Ectodermal cell (in vitro differentiated cells): Measurements from ENCODE around the gene LRP1B.

ENCODE experiments used
- H3K27ac ChIP-seq: 2 replicates; pipeline ENCODE4 v1.7.0; 2013; ENCODE audit warnings: mild to moderate bottlenecking, low read depth, low read length; ENCODE audit not compliant: insufficient read depth, poor library complexity, severe bottlenecking
- H3K27me3 ChIP-seq: 2 replicates; pipeline ENCODE4 v1.7.0; 2013; ENCODE audit warnings: mild to moderate bottlenecking, low read length; ENCODE audit not compliant: insufficient read depth, control insufficient read depth, poor library complexity, severe bottlenecking
- H3K36me3 ChIP-seq: one replicate; pipeline ENCODE4 v1.7.0; 2013; ENCODE audit warnings: low read length; ENCODE audit not compliant: control insufficient read depth, insufficient read depth
- H3K4me1 ChIP-seq: one replicate; pipeline ENCODE4 v1.7.0; 2013; ENCODE audit warnings: low read length; ENCODE audit not compliant: control insufficient read depth, insufficient read depth
- H3K4me3 ChIP-seq: 2 replicates; pipeline ENCODE4 v1.7.0; 2013; ENCODE audit warnings: low read depth, low read length, control low read depth; ENCODE audit not compliant: insufficient read depth
- H3K9me3 ChIP-seq: 2 replicates; pipeline ENCODE4 v1.7.0; 2013; ENCODE audit warnings: mild to moderate bottlenecking, low read length, moderate library complexity; ENCODE audit not compliant: control insufficient read depth
- WGBS, 2 experiments: methylation state at CpG; one replicate each; pipeline ENCODE4 v1.1.7; 2013; ENCODE audit warnings: missing lambda C conversion rate in 2 of 2; 5-methylcytosine and 5-hydroxymethylcytosine counted together

Gene LRP1B

DNA sequence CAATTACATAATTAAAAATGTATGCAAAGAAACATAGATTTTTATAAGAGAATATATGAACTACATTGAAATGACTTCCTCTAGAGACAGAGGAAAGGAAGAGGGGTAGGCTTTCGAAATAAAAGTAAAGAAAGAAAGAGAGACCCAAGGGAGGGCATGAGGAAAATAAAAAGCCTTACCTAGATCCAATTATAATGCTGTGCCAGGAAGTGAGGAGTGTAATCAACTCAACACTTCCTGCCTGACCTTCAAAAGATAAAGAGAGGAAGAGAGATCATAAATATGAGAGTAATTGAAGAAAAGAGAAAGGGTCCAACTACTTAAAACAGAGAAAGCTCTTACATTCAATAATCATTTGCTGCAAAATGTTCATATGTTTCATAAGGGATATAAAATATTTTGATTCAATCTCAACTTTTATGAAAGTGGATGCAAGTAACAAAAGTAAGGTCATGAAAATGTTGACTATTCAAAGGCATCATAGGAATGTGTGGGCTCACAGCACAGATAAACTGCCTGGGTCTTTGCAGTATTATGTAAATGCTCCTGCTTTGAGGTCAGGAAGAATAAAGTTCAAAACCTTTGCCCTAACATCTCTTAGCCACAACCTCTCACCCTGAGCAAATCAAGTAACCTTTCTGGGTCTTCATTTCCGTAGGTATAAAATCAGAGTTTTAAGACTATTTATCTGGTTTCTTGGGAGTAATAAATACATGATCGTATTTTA, 1237.7 kb downstream of the LRP1B start:
- Histone ChIP-seq H3K27ac (no peak overlapping the region), H3K27me3 (no peaks in the 10 kb centered on the region), H3K4me3 (no peak overlapping the region), H3K4me1 (no peaks in the 10 kb centered on the region), H3K36me3 (no peaks in the 10 kb centered on the region), H3K9me3 (no peaks in the 10 kb centered on the region)
- 87 to 100% methylated on average over 1 of the region's 3 CpGs for WGBS, 2 experiments

DNA sequence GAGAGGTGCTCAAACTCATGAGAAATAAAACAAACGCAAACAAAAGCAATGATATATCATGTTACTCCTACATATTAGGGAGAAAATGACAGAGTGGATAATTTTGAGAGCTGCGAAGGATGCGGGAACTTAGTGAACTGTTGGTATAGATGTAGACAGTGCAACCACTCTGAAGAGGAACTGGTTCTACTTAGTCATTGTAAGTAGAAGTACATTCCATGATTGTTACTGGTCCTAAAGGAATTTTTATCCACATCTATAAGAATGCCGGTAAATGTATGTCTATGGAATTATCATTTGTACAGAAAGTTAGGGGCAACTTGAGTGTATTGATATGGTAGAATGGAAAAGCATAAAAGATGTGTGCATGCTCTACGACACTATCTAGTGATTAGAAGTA, 1238.4 kb downstream of the LRP1B start:
- H3K4me1 ChIP-seq = no peaks in the 10 kb centered on the region
- WGBS, 2 experiments = 97 to 98% methylated on average over 4 of the region's 5 CpGs
- no peaks in the 10 kb centered on the region for H3K27me3 ChIP-seq
- H3K36me3 ChIP-seq = no peaks in the 10 kb centered on the region
- H3K9me3 ChIP-seq = no peaks in the 10 kb centered on the region
- no peak overlapping the region for H3K27ac ChIP-seq
- no peak overlapping the region for H3K4me3 ChIP-seq

DNA sequence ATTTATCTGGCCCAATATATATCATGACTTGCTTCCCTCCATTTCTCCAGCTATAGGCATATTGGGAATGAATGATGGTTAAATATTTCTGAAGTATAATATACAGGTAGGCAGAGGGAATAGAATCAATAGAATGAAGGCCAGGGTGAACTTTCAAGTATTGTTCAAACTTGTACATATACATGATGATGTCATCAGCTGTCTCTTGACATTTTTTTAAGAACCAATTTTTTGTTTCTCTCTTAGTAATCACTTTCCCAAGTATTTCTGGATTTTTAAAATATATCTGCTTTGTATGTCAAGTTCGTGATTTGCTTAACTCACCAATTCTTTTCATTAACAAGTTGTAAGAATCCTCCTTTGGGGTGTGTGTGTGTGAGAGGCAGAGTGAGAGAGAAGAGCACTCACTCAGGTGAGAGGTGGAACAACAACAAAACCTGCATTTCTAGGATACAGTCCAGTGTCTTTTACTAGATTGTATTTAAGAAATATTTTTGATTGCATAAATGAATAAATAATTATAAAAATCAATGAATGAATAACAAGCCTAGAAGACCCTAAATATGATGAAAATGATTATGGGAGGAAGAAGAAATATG, 1239.1 kb downstream of the LRP1B start:
- Histone ChIP-seq H3K36me3 (no peaks in the 10 kb centered on the region), H3K4me1 (no peaks in the 10 kb centered on the region), H3K27me3 (no peaks in the 10 kb centered on the region), H3K9me3 (no peaks in the 10 kb centered on the region), H3K4me3 (no peak overlapping the region), H3K27ac (no peak overlapping the region)
- WGBS, 2 experiments = 83% methylated on average over 1 of the region's 1 CpG; no CpG with 5 or more reads in 1 of the 2 experiments

DNA sequence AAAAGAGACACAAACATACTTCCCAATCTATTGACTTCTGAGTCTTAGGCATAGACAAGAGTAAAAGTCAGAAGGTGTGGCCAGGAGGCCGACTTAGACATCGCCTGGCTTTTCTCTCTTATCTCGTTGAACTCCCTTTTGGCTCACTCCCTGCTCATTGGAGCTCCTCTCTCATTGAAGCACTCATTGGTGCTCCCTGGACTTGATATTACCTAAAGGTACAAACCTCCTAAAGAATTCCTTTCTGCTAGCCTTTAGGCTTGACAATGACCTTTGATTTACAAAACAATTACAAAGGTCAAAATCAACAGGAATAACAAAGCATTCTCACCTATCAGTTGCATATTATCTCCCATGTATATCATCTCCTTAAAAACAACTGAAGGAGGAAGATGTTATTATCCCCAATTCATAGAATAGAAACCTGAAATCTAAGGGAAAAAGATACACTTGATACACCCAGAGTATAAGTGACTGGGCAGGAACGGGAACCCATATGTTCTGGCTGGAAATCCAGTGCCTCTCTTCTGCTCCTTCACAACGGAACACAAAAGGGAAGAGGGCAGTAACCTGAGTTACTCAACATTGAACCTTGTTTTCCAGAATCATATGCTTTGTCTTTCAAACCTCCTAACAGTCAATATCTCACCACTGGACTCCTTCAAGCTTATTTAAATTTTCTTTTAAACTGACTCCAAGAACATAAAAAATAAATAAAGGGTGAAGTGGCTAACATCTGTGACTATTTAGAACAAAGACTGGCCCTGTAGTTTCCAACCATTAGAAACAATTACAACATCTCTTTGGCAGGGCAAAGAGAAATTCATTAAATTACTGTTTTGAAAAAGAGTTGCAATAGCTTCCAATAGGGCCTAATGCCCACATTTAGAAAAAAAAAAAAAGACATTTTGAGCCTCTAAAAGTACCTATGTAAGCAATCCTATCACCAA, 1247.9 kb downstream of the LRP1B start:
- Histone ChIP-seq H3K27ac (no peak overlapping the region), H3K27me3 (no peaks in the 10 kb centered on the region), H3K4me1 (no peaks in the 10 kb centered on the region), H3K36me3 (no peaks in the 10 kb centered on the region), H3K4me3 (no peak overlapping the region), H3K9me3 (no peaks in the 10 kb centered on the region)
- 88 to 91% methylated on average over 5 of the region's 5 CpGs for WGBS, 2 experiments

DNA sequence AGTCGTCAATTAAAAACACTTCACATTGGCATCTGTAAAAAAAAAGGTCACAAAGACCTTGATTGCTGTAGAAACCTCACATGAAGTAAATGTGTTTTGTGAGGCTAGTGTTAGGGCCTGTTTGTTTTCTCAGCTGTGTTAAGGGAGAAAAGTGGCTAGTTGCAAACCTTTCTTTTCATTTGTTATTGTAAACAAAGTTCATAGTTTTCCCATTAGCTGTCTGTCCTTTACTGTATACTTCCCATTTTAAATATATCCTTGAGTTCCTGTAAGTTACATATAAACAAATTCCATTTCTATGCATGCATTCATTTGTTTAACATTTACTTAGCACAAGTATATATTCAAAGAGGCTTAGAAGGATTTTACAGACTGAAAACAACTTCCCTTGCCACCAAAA, 1250.2 kb downstream of the LRP1B start:
- H3K27ac ChIP-seq = no peak overlapping the region
- no peaks in the 10 kb centered on the region for H3K9me3 ChIP-seq
- H3K4me3 ChIP-seq = no peak overlapping the region
- no peaks in the 10 kb centered on the region for H3K27me3 ChIP-seq
- H3K4me1 ChIP-seq = no peaks in the 10 kb centered on the region
- H3K36me3 ChIP-seq = no peaks in the 10 kb centered on the region
- 94% methylated on average over 1 of the region's 1 CpG; no CpG with 5 or more reads in 1 of the 2 experiments for WGBS, 2 experiments

DNA sequence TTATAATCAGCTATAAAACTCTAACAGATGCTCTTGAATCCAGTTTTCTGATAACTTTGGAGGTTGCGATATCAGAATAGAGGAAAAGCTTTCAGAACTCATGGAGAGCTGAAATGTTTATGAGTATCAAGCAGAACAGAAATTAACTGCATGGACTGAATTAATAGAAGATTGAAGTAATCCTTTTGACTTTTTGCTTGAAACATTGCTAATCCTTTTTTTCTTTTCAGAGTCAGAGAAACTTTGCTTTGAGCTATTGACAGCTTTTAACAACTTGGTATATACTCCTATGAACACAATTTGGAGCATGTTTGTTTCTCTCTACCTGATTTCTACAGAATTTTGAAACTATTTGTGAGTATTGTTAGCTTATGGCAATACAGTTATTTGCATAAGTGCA, 1254.8 kb downstream of the LRP1B start:
- no peaks in the 10 kb centered on the region for H3K4me1 ChIP-seq
- no peaks in the 10 kb centered on the region for H3K36me3 ChIP-seq
- H3K4me3 ChIP-seq = no peak overlapping the region
- peaks cover 2% of the 10 kb centered on the region for H3K9me3 ChIP-seq
- no peak overlapping the region for H3K27ac ChIP-seq
- H3K27me3 ChIP-seq = no peaks in the 10 kb centered on the region
- WGBS, 2 experiments = 89 to 96% methylated on average over 1 of the region's 1 CpG

DNA sequence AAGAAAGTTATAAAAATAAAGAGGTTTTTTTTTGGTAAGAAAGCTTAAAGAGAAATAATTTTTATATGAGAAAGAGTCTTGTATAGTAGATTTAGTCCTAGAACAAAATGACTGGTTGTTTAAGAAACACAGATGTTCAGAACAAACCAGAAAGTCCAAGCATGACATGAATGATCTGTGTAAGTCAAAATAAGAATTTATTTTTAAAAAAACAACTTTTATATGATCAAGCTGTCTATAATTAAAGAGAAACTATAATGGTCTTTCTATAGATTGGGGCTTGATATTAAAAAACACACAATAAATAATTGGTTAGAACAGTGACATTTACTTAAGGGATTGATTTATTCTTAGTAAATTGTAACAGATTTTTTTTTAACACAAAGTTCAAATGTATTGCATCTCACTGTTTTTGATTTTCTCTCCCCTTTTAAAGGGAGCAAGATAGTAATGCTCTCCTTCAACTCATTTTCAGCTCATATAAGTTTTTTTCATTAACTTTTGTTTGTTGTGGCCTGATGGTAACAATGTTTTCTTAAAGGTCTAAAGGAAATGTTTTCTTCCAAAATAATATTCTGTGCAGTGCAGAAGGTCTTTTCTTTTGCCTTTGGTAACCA, 1256.8 kb downstream of the LRP1B start:
- H3K27me3 ChIP-seq = no peaks in the 10 kb centered on the region
- no peak overlapping the region for H3K27ac ChIP-seq
- no peaks in the 10 kb centered on the region for H3K36me3 ChIP-seq
- peaks cover 3% of the 10 kb centered on the region for H3K9me3 ChIP-seq
- no peaks in the 10 kb centered on the region for H3K4me1 ChIP-seq
- no peak overlapping the region for H3K4me3 ChIP-seq

DNA sequence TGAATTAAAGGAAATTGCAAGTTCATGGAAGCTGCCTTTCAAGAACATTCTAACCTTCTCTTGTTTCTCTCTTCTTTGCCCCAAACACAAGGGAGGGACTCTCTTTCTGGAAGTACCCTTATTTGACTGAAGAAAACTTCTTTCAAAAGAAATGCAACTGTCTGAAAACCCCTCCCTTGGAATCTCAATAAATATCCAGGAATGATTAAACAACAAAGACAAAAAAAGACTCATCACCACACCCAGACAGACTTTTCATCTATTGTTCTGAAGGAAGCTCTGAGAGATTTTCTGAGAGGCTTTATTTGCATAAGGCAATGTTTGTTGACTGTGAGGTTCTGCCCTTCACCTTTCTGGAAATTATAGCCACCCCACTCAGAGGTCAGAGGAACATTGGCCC, 1260.9 kb downstream of the LRP1B start:
- H3K27ac ChIP-seq = no peak overlapping the region

DNA sequence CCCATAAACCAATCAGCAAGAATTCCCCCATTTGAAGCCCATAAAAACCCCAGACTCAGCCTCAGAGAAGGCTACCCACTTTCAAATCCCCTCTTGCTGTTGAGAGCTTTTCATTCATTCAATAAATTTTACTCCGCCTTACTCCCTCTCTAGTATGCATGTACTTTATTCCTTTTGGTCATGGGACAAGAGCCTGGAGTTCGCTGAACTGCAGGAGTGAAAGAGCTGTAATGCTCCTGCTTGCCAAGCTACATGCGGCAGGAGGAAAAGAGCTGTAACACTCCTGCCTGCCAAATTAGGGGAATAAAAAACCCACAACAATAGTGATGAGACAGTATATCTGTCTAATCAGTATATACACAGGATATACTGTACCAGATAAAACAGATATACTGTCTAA, 1261.7 kb downstream of the LRP1B start:
- H3K9me3 ChIP-seq = peaks cover 5% of the 10 kb centered on the region
- no peaks in the 10 kb centered on the region for H3K4me1 ChIP-seq
- WGBS, 2 experiments = 89 to 95% methylated on average over 2 to 3 of the region's 3 CpGs
- H3K36me3 ChIP-seq = no peaks in the 10 kb centered on the region
- H3K27me3 ChIP-seq = no peaks in the 10 kb centered on the region
- no peak overlapping the region for H3K4me3 ChIP-seq
- H3K27ac ChIP-seq = no peak overlapping the region

More for the DNA sequence above, 1260.9 kb downstream of the LRP1B start:
- Histone ChIP-seq H3K36me3 (no peaks in the 10 kb centered on the region), H3K4me1 (no peaks in the 10 kb centered on the region), H3K27me3 (no peaks in the 10 kb centered on the region), H3K9me3 (peaks cover 5% of the 10 kb centered on the region), H3K4me3 (no peak overlapping the region)

DNA sequence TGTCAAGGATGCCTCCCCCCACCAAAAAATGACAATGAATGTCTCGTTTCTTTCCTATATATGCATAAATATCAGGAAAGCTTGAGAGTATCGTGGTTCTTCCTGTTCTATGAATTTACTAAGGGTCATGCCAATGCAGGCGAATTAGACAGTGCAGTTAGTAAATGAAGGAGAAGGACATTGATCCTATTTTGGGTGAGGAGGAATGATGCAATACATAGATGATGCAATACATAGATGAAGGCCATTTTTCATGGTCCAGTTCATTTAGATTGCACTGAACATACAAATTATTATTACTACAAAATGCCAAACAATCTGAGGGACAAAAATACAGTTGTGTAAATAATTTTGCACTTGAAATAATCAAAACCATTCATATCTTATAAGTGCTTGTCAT, 1265.0 kb downstream of the LRP1B start:
- 97% methylated on average over 3 of the region's 3 CpGs for WGBS, 2 experiments
- H3K27ac ChIP-seq = no peak overlapping the region
- no peaks in the 10 kb centered on the region for H3K4me1 ChIP-seq
- no peaks in the 10 kb centered on the region for H3K36me3 ChIP-seq
- H3K9me3 ChIP-seq = peaks cover 3% of the 10 kb centered on the region
- H3K4me3 ChIP-seq = no peak overlapping the region
- no peaks in the 10 kb centered on the region for H3K27me3 ChIP-seq
